ENCODE data around the gene PHF20. TPM values are rescaled to one million over a fixed set of nuclear protein-coding genes. Genes with fewer than 3 reads are reported as not detected.

The PHF20 gene
- total RNA-seq, 2 experiments from 2014 or later: 119 to 126 TPM

DNA sequence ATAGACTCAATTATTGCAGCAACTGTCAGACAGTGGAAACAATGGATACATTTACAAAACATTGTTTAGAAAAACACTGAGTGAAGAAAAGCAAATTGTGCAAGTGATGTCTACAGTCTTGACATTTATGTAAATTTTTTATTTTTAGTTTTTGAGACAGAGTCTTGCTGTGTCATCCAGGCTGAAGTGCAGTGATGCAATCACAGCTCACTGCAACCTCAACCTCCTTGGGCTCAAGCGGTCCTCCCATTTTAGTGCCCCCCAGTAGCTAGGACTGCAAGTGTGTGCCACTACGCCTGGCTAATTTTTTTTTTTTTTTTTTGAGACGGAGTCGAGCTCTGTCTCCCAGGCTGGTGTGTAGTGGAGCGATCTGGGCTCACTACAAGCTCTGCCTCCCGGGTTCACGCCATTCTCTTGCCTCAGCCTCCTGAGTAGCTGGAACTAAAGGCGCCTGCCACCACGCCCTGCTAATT, 206.3 kb downstream of the PHF20 start:
- TF ChIP-seq, protein P1, sequence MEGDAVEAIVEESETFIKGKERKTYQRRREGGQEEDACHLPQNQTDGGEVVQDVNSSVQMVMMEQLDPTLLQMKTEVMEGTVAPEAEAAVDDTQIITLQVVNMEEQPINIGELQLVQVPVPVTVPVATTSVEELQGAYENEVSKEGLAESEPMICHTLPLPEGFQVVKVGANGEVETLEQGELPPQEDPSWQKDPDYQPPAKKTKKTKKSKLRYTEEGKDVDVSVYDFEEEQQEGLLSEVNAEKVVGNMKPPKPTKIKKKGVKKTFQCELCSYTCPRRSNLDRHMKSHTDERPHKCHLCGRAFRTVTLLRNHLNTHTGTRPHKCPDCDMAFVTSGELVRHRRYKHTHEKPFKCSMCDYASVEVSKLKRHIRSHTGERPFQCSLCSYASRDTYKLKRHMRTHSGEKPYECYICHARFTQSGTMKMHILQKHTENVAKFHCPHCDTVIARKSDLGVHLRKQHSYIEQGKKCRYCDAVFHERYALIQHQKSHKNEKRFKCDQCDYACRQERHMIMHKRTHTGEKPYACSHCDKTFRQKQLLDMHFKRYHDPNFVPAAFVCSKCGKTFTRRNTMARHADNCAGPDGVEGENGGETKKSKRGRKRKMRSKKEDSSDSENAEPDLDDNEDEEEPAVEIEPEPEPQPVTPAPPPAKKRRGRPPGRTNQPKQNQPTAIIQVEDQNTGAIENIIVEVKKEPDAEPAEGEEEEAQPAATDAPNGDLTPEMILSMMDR (IDR thresholded peaks at IDR 0.05): no peak
- Histone ChIP-seq H3K4me1 (ENCODE audit: insufficient read depth, low read length) (no peaks in the 10 kb centered on the region), H3K27ac (ENCODE audit: low read depth in 1 of 2, low read length in 2 of 2) (no peak overlapping the region), H3K9me3 (ENCODE audit: control insufficient read depth in 1 of 2, insufficient read depth in 1 of 2, low read length in 2 of 2) (no peaks in the 10 kb centered on the region), H3K4me3 (ENCODE audit: low read length) (no peak overlapping the region), H3K36me3 (ENCODE audit: insufficient read depth, low read length) (no peaks in the 10 kb centered on the region), H3K27me3 (ENCODE audit: control insufficient read depth in 1 of 2, insufficient read depth in 2 of 2, low read length in 2 of 2) (no peaks in the 10 kb centered on the region)
- POLR2A ChIA-PET: no interaction called here
- Mint-ChIP-seq H3K4me1 (ENCODE audit: low read depth) (no peaks in the 10 kb centered on the region), H3K27ac (no peak overlapping the region), H3K4me3 (no peak overlapping the region), H3K27me3 (peaks cover 4% of the 10 kb centered on the region), H3K9me3 (no peaks in the 10 kb centered on the region), H3K36me3 (ENCODE audit: low read depth) (no peaks in the 10 kb centered on the region)
- DNase-seq (no peak), ATAC-seq (ENCODE audit: poor library complexity) (no peak)
- intact Hi-C loops (cut with DNase I, micrococcal nuclease): no loop called here
- CTCF ChIA-PET: interaction anchor here (1.8 kb wide), 1 partner anchor 161 kb away, joined by 3 read pairs; no protein-coding TSS in a partner anchor

DNA sequence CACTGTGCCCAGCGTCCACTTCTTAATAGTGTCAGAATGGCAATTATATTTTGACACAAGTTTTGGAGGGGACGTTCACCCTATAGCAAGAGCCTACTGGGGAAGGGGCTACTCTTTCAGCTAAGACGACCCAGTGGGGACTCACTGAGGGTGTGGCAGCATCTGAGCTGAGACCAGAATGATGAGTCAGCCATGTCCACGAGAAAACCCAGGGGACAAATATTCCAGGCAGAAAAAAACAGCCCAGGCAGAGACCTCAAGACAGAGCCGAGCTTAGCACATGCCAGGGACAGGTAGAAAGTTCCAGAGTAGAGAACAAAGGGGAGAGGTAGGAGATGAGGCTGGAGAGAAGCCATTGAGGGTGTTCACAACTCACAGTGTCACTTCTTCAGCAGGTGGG, 207.7 kb downstream of the PHF20 start:
- no peaks in the 10 kb centered on the region for H3K36me3 Mint-ChIP-seq (ENCODE audit: low read depth)
- intact Hi-C loops (cut with DNase I, micrococcal nuclease): no loop called here
- no peaks in the 10 kb centered on the region for H3K9me3 Mint-ChIP-seq
- H3K27me3 Mint-ChIP-seq: peaks cover 4% of the 10 kb centered on the region
- ChIA-PET CTCF (interaction anchor here (0.9 to 2.6 kb wide), 3 partner anchors 13 to 159 kb away, joined by 3 to 7 read pairs (median 3); partner anchors contain the start of gene SCAND1), POLR2A (no interaction called here)
- no peak overlapping the region for H3K27ac ChIP-seq (ENCODE audit: low read depth in 1 of 2, low read length in 2 of 2)
- H3K4me3 ChIP-seq (ENCODE audit: low read length): no peak overlapping the region
- no peaks in the 10 kb centered on the region for H3K9me3 ChIP-seq (ENCODE audit: control insufficient read depth in 1 of 2, insufficient read depth in 1 of 2, low read length in 2 of 2)
- H3K36me3 ChIP-seq (ENCODE audit: insufficient read depth, low read length): no peaks in the 10 kb centered on the region
- no peak overlapping the region for H3K27ac Mint-ChIP-seq
- ATAC-seq (ENCODE audit: poor library complexity) (no peak), DNase-seq (no peak)
- H3K27me3 ChIP-seq (ENCODE audit: control insufficient read depth in 1 of 2, insufficient read depth in 2 of 2, low read length in 2 of 2): no peaks in the 10 kb centered on the region
- TF ChIP-seq, protein P1 (IDR thresholded peaks at IDR 0.05): no peak
- no peak overlapping the region for H3K4me3 Mint-ChIP-seq
- no peaks in the 10 kb centered on the region for H3K4me1 ChIP-seq (ENCODE audit: insufficient read depth, low read length)
- H3K4me1 Mint-ChIP-seq (ENCODE audit: low read depth): no peaks in the 10 kb centered on the region

DNA sequence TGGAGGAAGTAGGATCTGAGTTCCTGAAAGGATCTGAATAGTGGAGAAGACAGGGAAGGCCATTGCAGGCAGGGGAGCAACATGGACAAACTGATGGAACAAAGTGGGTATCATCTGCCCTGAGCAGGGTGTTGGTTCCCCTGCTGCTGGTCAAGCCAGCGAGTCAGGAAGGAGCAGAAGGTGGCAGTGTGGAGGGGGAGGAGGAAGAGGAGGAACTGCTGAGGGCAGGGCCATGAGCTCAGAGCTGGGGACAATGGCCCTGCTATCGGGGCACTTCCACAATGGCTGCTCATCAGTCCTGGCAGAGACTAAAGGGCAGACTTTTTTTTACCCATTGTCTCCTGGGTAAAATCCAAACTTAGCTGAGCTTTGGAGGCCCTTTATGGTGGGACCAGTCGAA, 210.2 kb downstream of the PHF20 start:
- H3K27ac Mint-ChIP-seq: no peak overlapping the region
- no peaks in the 10 kb centered on the region for H3K9me3 Mint-ChIP-seq
- POLR2A ChIA-PET: interaction anchor here (2.1 kb wide), 1 partner anchor 28 kb away, joined by 4 read pairs; the partner anchor contains the start of gene SCAND1
- intact Hi-C loops (cut with DNase I, micrococcal nuclease): no loop called here
- CTCF ChIA-PET: interaction anchor here (2.5 to 2.6 kb wide), 2 partner anchors 11 to 28 kb away, joined by 7 to 10 read pairs; partner anchors contain the start of gene SCAND1
- no peak overlapping the region for H3K4me3 Mint-ChIP-seq
- H3K36me3 Mint-ChIP-seq (ENCODE audit: low read depth): no peaks in the 10 kb centered on the region
- H3K27me3 ChIP-seq (ENCODE audit: control insufficient read depth in 1 of 2, insufficient read depth in 2 of 2, low read length in 2 of 2): no peaks in the 10 kb centered on the region
- H3K27me3 Mint-ChIP-seq: peaks cover 4% of the 10 kb centered on the region
- TF ChIP-seq, protein P1 (IDR thresholded peaks at IDR 0.05): no peak
- H3K4me1 ChIP-seq (ENCODE audit: insufficient read depth, low read length): no peaks in the 10 kb centered on the region
- no peaks in the 10 kb centered on the region for H3K36me3 ChIP-seq (ENCODE audit: insufficient read depth, low read length)
- ATAC-seq (ENCODE audit: poor library complexity) (no peak), DNase-seq (no peak)
- H3K4me3 ChIP-seq (ENCODE audit: low read length): no peak overlapping the region
- H3K9me3 ChIP-seq (ENCODE audit: control insufficient read depth in 1 of 2, insufficient read depth in 1 of 2, low read length in 2 of 2): no peaks in the 10 kb centered on the region
- H3K4me1 Mint-ChIP-seq (ENCODE audit: low read depth): no peaks in the 10 kb centered on the region
- H3K27ac ChIP-seq (ENCODE audit: low read depth in 1 of 2, low read length in 2 of 2): no peak overlapping the region

Measured in CD4-positive, alpha-beta T cell (primary cell).